Motor neuron (in vitro differentiated cells): ENCODE measurements around the gene RELL1. TPM values are rescaled to one million over a fixed set of nuclear protein-coding genes. Genes with fewer than 3 reads are reported as not detected.

Experiments
- ATAC-seq, 8 experiments: fragments of 200-7000 bp; cut with Tn5 transposase; replicated peaks in 6 of 8; 2 replicates each; pipeline ENCODE4 v1.8.0; 2021; ENCODE audit warnings: mild to moderate bottlenecking in 8 of 8, moderate library complexity in 8 of 8
- H3K27ac ChIP-seq, 2 donors: fragments of 250-450 bp; sonication (Bioruptor Pico); 2 replicates each; pipeline ENCODE4 v1.9.0; 2021; ENCODE audit warnings: antibody characterized with exemption in 2 of 2, mild to moderate bottlenecking in 2 of 2, moderate library complexity in 1 of 2
- H3K4me1 ChIP-seq, 2 donors: fragments of 250-450 bp; sonication (Bioruptor Pico); replicated peaks in 1 of 2; 2 replicates each; pipeline ENCODE4 v1.6.1; 2021; ENCODE audit warnings: antibody characterized with exemption in 2 of 2, mild to moderate bottlenecking in 2 of 2, moderate library complexity in 1 of 2
- H3K4me3 ChIP-seq, 5 donors: fragments of 250-450 bp; sonication (Bioruptor Pico); 2 replicates each; pipeline ENCODE4 v1.9.0; 2021; ENCODE audit warnings: antibody characterized with exemption in 5 of 5, mild to moderate bottlenecking in 5 of 5, moderate library complexity in 4 of 5
- WGBS, 10 experiments: fragments of 450-650 bp; shearing (Covaris generic); methylation state at CpG; one replicate each; pipeline ENCODE4 v1.0.0; 2022; 5-methylcytosine and 5-hydroxymethylcytosine counted together
- in situ Hi-C, 9 experiments: fragments of 400-800 bp; cut with MboI; loops; one replicate each; pipeline ENCODE4 v1.15.0; 2021; ENCODE audit warnings: low sequenced_read_pairs in 9 of 9, low pct_unique_long_range_greater_than_20kb in 2 of 9; ENCODE audit not compliant: unreplicated experiment in 9 of 9
- total RNA-seq, 8 experiments: library from RNA; unstranded; fragments of 300-600 nt; gene quantifications; 2 replicates each; pipeline versions ENCODE4 v1.2.3 to v1.2.4, GENCODE V29; 2022

Gene RELL1
- total RNA-seq, 8 experiments from 2014 or later = 11.5 to 34.4 (median 13.3) TPM

- no peak overlapping the region for H3K27ac ChIP-seq
- WGBS, 10 experiments = 46 to 100% (median 88%) methylated on average over 1 to 5 of the region's 5 CpGs
- no peak overlapping the region for H3K4me3 ChIP-seq
- peaks cover 0 to 8% of the 10 kb centered on the region in 2 donors for H3K4me1 ChIP-seq
- in situ Hi-C loops = loop anchor here in 3 of 9 experiments (25.0 kb wide), 3 partner anchors 172 to 422 kb away; no protein-coding TSS in a partner anchor
- ATAC-seq = no peak
Measured at GRCh38 chr4:37615059-37615719, 71.0 kb downstream of the RELL1 start.

GRCh38 chr4:37612811-37613210 is 73.4 kb downstream of the RELL1 start:
- peak in 2 of 8 experiments; percentile 52 to 70 for ATAC-seq
- H3K4me3 ChIP-seq = no peak overlapping the region
- in situ Hi-C loops = loop anchor here in 3 of 9 experiments (25.0 kb wide), 3 partner anchors 174 to 424 kb away; no protein-coding TSS in a partner anchor
- H3K27ac ChIP-seq = no peak overlapping the region
- peaks cover 0 to 8% of the 10 kb centered on the region in 2 donors for H3K4me1 ChIP-seq
- 20 to 100% (median 73%) methylated on average over 1 of the region's 1 CpG; no CpG with 5 or more reads in 6 of the 10 experiments for WGBS, 10 experiments

DNA sequence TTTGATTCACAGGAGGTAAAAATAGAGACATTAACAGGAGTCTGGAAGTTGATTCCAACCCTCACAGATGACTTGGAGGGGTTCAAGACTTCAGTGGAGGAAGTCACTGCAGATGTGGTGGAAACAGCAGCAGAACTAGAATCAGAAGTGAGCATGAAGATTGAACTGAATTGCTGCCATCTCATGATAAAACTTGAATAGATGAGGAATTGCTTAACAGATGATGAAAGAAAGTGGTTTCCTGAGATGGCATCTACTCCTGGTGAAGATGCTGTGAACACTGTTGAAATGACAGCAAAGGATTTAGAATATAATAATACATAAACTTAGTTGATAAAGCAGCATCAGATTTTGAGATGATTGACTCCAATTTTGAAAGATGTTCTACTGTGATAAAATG is 76.5 kb downstream of the RELL1 start:
- ATAC-seq = no peak
- no peak overlapping the region for H3K27ac ChIP-seq
- no peak overlapping the region for H3K4me3 ChIP-seq
- in situ Hi-C loops = loop anchor here in 3 of 9 experiments (10.0 to 25.0 kb wide), 4 partner anchors 175 to 428 kb away; no protein-coding TSS in a partner anchor
- H3K4me1 ChIP-seq = no peaks in the 10 kb centered on the region

GRCh38 chr4:37607018-37607417 is 79.2 kb downstream of the RELL1 start:
- WGBS, 10 experiments = 56 to 83% (median 75%) methylated on average over 1 to 5 of the region's 5 CpGs; no CpG with 5 or more reads in 1 of the 10 experiments
- in situ Hi-C loops = loop anchor here in 3 of 9 experiments (10.0 to 25.0 kb wide), 4 partner anchors 178 to 430 kb away; no protein-coding TSS in a partner anchor
- Histone ChIP-seq H3K4me3 (no peak overlapping the region), H3K27ac (no peak overlapping the region), H3K4me1 (no peaks in the 10 kb centered on the region)
- ATAC-seq = no peak

- H3K4me3 ChIP-seq = no peak overlapping the region
- in situ Hi-C loops = loop anchor here in 3 of 9 experiments (10.0 to 25.0 kb wide), 4 partner anchors 179 to 431 kb away; no protein-coding TSS in a partner anchor
- no peak for ATAC-seq
- no peak overlapping the region for H3K27ac ChIP-seq
- H3K4me1 ChIP-seq = no peaks in the 10 kb centered on the region
Measured at GRCh38 chr4:37605843-37606565, 80.2 kb downstream of the RELL1 start.

GRCh38 chr4:37604461-37604860 is 81.7 kb downstream of the RELL1 start:
- H3K4me1 ChIP-seq = no peaks in the 10 kb centered on the region
- H3K27ac ChIP-seq = no peak overlapping the region
- WGBS, 10 experiments = 65 to 100% (median 100%) methylated on average over 3 to 4 of the region's 4 CpGs; no CpG with 5 or more reads in 3 of the 10 experiments
- peak in 2 of 8 experiments; percentile 50 to 73 for ATAC-seq
- in situ Hi-C loops = loop anchor here in 3 of 9 experiments (10.0 to 25.0 kb wide), 4 partner anchors 180 to 433 kb away; no protein-coding TSS in a partner anchor
- H3K4me3 ChIP-seq = no peak overlapping the region

DNA sequence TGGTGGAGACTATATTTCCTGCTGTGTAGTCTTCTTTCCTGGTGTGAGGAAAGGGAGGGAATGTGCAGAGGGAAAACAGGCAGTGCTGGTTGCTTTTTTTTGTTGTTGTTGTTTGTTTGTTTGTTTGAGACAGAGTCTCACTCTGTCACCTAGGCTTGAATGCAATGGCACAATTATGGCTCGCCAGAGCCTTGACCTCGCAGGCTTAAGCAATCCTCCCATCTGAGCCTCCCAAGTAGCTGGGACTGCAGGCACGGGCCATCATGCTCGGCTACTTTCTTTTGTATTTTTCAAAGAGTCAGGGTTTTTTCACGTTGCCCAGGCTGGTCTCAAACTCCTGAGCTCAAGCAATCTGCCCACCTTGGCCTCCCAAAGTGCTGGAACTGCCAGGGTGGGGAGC is 82.5 kb downstream of the RELL1 start:
- in situ Hi-C loops = loop anchor here in 3 of 9 experiments (10.0 to 25.0 kb wide), 4 partner anchors 181 to 434 kb away; no protein-coding TSS in a partner anchor
- Histone ChIP-seq H3K27ac (no peak overlapping the region), H3K4me3 (no peak overlapping the region), H3K4me1 (no peaks in the 10 kb centered on the region)
- ATAC-seq = no peak
- 20 to 100% (median 92%) methylated on average over 1 to 5 of the region's 5 CpGs; no CpG with 5 or more reads in 3 of the 10 experiments for WGBS, 10 experiments

DNA sequence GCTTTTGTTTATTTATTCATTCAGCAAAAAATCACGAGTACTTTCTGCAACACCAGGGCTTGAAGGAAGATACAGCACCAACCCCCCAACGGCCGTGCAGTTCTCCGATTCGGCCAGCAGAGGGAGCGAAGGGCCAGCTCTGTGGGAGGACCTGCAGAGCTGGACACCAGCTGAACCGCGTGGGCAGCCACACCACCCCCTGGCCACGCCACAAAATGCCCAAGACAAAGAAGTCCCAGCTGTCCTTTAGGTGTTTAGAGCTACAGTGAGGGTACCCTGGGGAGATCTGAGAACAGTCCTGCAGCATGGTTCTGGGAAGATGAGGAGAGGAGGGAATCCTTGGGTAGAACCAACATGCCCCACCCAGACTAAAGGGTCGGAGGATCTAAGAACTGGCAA is 83.1 kb downstream of the RELL1 start:
- in situ Hi-C loops = loop anchor here in 3 of 9 experiments (10.0 to 25.0 kb wide), 4 partner anchors 182 to 434 kb away; no protein-coding TSS in a partner anchor
- WGBS, 10 experiments = 0 to 100% (median 11%) methylated on average over 1 to 10 of the region's 10 CpGs; no CpG with 5 or more reads in 2 of the 10 experiments
- Histone ChIP-seq H3K27ac (no peak overlapping the region), H3K4me1 (no peaks in the 10 kb centered on the region), H3K4me3 (no peak overlapping the region)
- peak; percentile 75 to 97 (median 90) for ATAC-seq

DNA sequence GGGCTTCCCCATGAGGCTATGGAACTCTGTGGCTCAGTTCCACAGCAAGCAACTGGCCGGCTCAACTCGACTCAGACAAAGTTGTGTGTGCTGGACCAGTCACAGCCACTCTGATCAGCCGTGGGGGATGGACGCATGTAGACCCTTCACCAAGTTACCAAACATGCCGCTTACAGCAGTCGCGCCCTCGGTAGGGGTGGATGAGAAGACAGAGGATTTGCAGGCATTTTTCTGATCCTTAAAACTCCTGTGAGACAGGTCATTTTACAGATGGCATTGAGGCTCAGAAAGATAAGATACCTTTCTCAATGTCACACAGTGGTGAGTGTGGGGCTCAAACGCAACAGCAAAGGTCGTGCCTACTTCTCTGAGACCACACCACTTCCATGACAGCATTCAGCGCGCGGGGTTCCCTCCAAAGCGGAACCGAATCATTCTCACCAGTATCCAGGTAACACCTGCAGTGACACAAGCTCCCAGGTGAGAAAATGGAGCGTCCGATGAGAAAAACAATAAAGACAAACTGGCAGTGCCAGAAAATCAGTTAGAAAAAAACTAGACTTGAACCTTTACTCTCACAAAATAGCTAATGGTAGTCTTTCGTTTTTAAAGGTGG is 83.6 kb downstream of the RELL1 start:
- Histone ChIP-seq H3K27ac (no peak overlapping the region), H3K4me3 (no peak overlapping the region), H3K4me1 (no peaks in the 10 kb centered on the region)
- 20 to 100% (median 73%) methylated on average over 3 to 14 of the region's 18 CpGs for WGBS, 10 experiments
- no peak for ATAC-seq
- in situ Hi-C loops = loop anchor here in 3 of 9 experiments (10.0 to 25.0 kb wide), 4 partner anchors 182 to 435 kb away; no protein-coding TSS in a partner anchor

GRCh38 chr4:37601531-37601930 is 84.6 kb downstream of the RELL1 start:
- in situ Hi-C loops = loop anchor here in 3 of 9 experiments (10.0 to 25.0 kb wide), 4 partner anchors 183 to 436 kb away; no protein-coding TSS in a partner anchor
- Histone ChIP-seq H3K27ac (no peak overlapping the region), H3K4me1 (no peaks in the 10 kb centered on the region), H3K4me3 (no peak overlapping the region)
- ATAC-seq = peak in 1 of 8 experiments; percentile 38
- 38 to 91% (median 83%) methylated on average over 1 to 5 of the region's 5 CpGs; no CpG with 5 or more reads in 3 of the 10 experiments for WGBS, 10 experiments

DNA sequence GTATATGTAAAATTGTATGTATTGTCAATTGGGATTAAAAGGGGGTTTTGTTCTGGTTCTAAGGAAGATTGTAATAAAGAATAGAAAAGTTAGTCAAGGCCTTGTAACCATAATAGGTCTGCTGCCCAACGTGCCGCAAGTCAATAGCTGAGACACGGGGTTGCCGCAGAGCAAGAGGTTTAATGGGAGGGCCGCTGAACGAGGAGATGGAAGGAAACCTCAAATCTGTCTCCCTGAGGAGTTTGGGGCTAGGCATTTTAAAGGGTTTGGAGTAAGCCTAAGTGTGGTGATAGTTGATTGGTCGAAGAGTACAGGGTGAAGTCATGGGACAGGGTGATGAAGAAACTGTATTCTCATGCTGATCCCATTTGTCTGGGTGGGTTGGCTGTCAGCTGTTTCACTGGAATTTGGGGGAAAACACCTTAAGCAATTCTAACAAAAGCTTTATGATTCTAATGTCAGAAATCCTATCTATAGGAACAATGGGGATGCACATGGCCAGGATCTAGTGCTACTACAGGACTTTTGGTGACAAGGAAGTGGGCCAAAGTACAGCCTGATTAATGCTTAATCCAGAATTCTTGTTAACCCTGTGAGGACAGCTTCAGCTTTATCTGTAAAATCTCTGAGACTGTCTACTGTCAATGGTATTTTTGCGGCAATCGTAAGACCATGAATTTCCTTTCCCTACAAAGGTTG is 86.9 kb downstream of the RELL1 start:
- no peak overlapping the region for H3K4me3 ChIP-seq
- whole genome bisulfite sequencing, 10 experiments = 81 to 100% (median 90%) methylated on average over 3 to 8 of the region's 9 CpGs; no CpG with 5 or more reads in 2 of the 10 experiments
- no peaks in the 10 kb centered on the region for H3K4me1 ChIP-seq
- in situ Hi-C loops = loop anchor here in 1 of 9 experiments (10.0 kb wide), 1 partner anchor 206 kb away; no protein-coding TSS in a partner anchor
- no peak for ATAC-seq
- H3K27ac ChIP-seq = no peak overlapping the region

DNA sequence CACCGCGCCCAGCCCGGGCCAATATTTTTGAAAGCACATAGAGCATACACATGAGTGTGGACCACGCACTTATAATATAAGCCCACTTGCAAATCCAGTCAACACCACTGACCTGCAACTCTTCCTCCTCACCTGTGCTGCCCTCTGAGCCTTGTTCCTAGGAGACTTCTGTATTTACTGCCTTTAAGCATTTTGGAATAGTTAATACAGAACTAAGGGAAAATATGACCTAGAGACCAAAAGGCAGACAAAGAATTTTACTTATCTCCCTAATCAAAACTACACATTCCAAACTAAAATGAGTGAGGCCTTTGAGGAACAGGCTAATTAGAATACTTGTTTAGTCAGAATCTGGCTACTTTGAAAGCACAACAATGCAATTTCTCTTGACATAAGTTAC is 89.1 kb downstream of the RELL1 start:
- no peak overlapping the region for H3K4me3 ChIP-seq
- 100% methylated on average over 1 to 4 of the region's 4 CpGs; no CpG with 5 or more reads in 6 of the 10 experiments for whole genome bisulfite sequencing, 10 experiments
- in situ Hi-C loops = loop anchor here in 1 of 9 experiments (10.0 kb wide), 1 partner anchor 208 kb away; no protein-coding TSS in a partner anchor
- no peaks in the 10 kb centered on the region for H3K4me1 ChIP-seq
- H3K27ac ChIP-seq = no peak overlapping the region
- no peak for ATAC-seq
